Left lung (tissue), 10 donors: Measurements from ENCODE around the gene GTPBP4. TPM values are rescaled to one million over a fixed set of nuclear protein-coding genes. Genes with fewer than 3 reads are reported as not detected.

ENCODE experiments used
- ATAC-seq: fragments of 200-7000 bp; cut with Tn5 transposase; one replicate; pipeline ENCODE4 v1.9.1; 2020; ENCODE audit warnings: moderate library complexity
- DNase-seq, 4 donors: peaks; one replicate each; pipeline ENCODE4 v3.0.0-alpha.2; 2013 to 2020
- H3K27ac ChIP-seq, 2 donors: fragments of 200-600 bp; sonication (generic) in 1 of 2; one replicate each; pipeline versions ENCODE4 v1.5.0 to v1.8.0; 2020 to 2021
- H3K27me3 ChIP-seq, 2 donors: fragments of 200-600 bp; sonication (generic) in 1 of 2; one replicate each; pipeline versions ENCODE4 v1.5.0 to v1.8.0; 2020 to 2021
- H3K36me3 ChIP-seq, 2 donors: fragments of 200-600 bp; sonication (generic) in 1 of 2; one replicate each; pipeline versions ENCODE4 v1.5.0 to v1.8.0; 2020 to 2021
- H3K4me1 ChIP-seq, 2 donors: fragments of 200-600 bp; one replicate each; pipeline ENCODE4 v1.8.0; 2021
- H3K4me3 ChIP-seq, 2 donors: fragments of 200-600 bp; sonication (generic) in 1 of 2; one replicate each; pipeline versions ENCODE4 v1.5.0 to v1.8.0; 2020 to 2021; ENCODE audit warnings: mild to moderate bottlenecking in 1 of 2
- H3K9me3 ChIP-seq, 2 donors: fragments of 200-600 bp; sonication (generic) in 1 of 2; one replicate each; pipeline versions ENCODE4 v1.5.0 to v1.8.0; 2020 to 2021
- CTCF ChIP-seq, 2 donors: fragments of 200-600 bp; sonication (generic) in 1 of 2; IDR thresholded peaks; one replicate each; pipeline versions ENCODE4 v1.5.0 to v1.8.0; 2021; ENCODE audit warnings: antibody characterized with exemption in 2 of 2
- intact Hi-C, 2 donors: fragments of 100-400 bp; cut with DNase I; formaldehyde crosslinking; loops; one replicate each; pipeline versions ENCODE4 v1.11.2 to v1.14.2; 2022
- polyA plus RNA-seq, 6 donors: library from polyadenylated mRNA; unstranded; fragments of 120-200 nt; gene quantifications; one replicate each; pipeline ENCODE4 v1.2.1, GENCODE V29; 2013; ENCODE audit not compliant: insufficient read length in 6 of 6
- total RNA-seq, 2 donors: library from RNA; stranded (reverse); fragmentation: NEBNext Ultra II Directional; extraction: Animal tissue kit (Norgen Biotek cat#: 25700); gene quantifications; one replicate each; pipeline ENCODE4 v1.2.1, GENCODE V29; 2021
- donor health status: DM: no; HTN: yes; CAD: no.
- donor health status: DM: no; HTN: no; CAD: no.

The GTPBP4 gene
- total and polyA plus RNA-seq, 8 donors, result 33.2 to 62.7 (median 50.5) TPM

- H3K27ac ChIP-seq, result no peak overlapping the region
- DNase-seq, result no peak
- H3K36me3 ChIP-seq, result peaks cover 0 to 62% of the 10 kb centered on the region in 2 donors
- intact Hi-C loops, result no loop called here
- no peak for ATAC-seq
- no peak for TF ChIP-seq CTCF (IDR thresholded peaks at IDR 0.05)
- no peaks in the 10 kb centered on the region for H3K9me3 ChIP-seq
- peaks cover 7 to 23% of the 10 kb centered on the region in 2 donors for H3K4me1 ChIP-seq
- no peaks in the 10 kb centered on the region for H3K27me3 ChIP-seq
- no peak overlapping the region for H3K4me3 ChIP-seq
Observed at GRCh38 chr10:992871-993270, 4.6 kb downstream of the GTPBP4 start.

GRCh38 chr10:994836-995558, 6.8 kb downstream of the GTPBP4 start:
- no peak for ATAC-seq
- DNase-seq, result no peak
- no peak for TF ChIP-seq CTCF (IDR thresholded peaks at IDR 0.05)
- no peak overlapping the region for H3K4me3 ChIP-seq
- H3K36me3 ChIP-seq, result peaks cover 0 to 83% of the 10 kb centered on the region in 2 donors
- peaks cover 0 to 12% of the 10 kb centered on the region in 2 donors for H3K4me1 ChIP-seq
- H3K27me3 ChIP-seq, result no peaks in the 10 kb centered on the region
- H3K9me3 ChIP-seq, result no peaks in the 10 kb centered on the region
- intact Hi-C loops, result no loop called here
- H3K27ac ChIP-seq, result no peak overlapping the region

DNA sequence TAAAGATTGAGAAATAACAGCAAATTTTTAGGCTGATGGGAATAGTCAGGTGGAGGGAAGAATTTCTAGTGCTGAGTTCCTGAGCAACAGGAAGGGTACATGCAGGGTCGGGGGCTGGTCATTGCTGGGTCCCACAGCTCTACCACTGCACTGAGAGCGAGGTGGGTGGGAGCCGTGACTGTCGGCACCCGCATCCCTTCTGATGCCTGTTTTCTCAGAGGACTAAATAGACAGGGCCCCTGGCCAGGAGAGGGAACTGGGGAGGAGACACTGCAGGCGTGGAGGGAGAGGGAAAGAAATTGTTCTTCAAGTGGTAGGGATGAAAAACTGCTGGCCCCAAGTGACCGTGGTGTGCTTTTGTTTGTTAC, 7.3 kb downstream of the GTPBP4 start:
- no peak for DNase-seq
- H3K36me3 ChIP-seq, result peaks cover 0 to 85% of the 10 kb centered on the region in 2 donors
- intact Hi-C loops, result no loop called here

GRCh38 chr10:996031-996430, 7.8 kb downstream of the GTPBP4 start:
- H3K4me3 ChIP-seq, result no peak overlapping the region
- H3K27me3 ChIP-seq, result no peaks in the 10 kb centered on the region
- peaks cover 0 to 90% of the 10 kb centered on the region in 2 donors for H3K36me3 ChIP-seq
- peaks cover 0 to 2% of the 10 kb centered on the region in 2 donors for H3K4me1 ChIP-seq
- intact Hi-C loops, result no loop called here
- ATAC-seq (no peak), DNase-seq (no peak)
- H3K9me3 ChIP-seq, result no peaks in the 10 kb centered on the region
- TF ChIP-seq CTCF (IDR thresholded peaks at IDR 0.05), result no peak
- H3K27ac ChIP-seq, result no peak overlapping the region

More for the DNA sequence above, 7.3 kb downstream of the GTPBP4 start:
- Histone ChIP-seq H3K27ac (no peak overlapping the region), H3K4me1 (peaks cover 0 to 7% of the 10 kb centered on the region in 2 donors), H3K27me3 (no peaks in the 10 kb centered on the region), H3K9me3 (no peaks in the 10 kb centered on the region), H3K4me3 (no peak overlapping the region)
- no peak for ATAC-seq
- no peak for TF ChIP-seq CTCF (IDR thresholded peaks at IDR 0.05)

GRCh38 chr10:997266-998022, 9.2 kb downstream of the GTPBP4 start:
- intact Hi-C loops, result no loop called here
- Histone ChIP-seq H3K4me1 (no peaks in the 10 kb centered on the region), H3K9me3 (peaks cover 0 to 7% of the 10 kb centered on the region in 2 donors), H3K27me3 (no peaks in the 10 kb centered on the region), H3K27ac (no peak overlapping the region), H3K4me3 (no peak overlapping the region), H3K36me3 (peaks cover 0 to 100% of the 10 kb centered on the region in 2 donors)
- DNase-seq (no peak), ATAC-seq (no peak)
- TF ChIP-seq CTCF (IDR thresholded peaks at IDR 0.05), result no peak
